ENCODE data around the gene HMGB1. TPM values are rescaled to one million over a fixed set of nuclear protein-coding genes. Genes with fewer than 3 reads are reported as not detected.

HMGB1 gene
- polyA plus RNA-seq, 1 experiment = 223 TPM

- H3K4me3 ChIP-seq (ENCODE audit: low read depth, low read length) = no peak overlapping the region
- POLR2A ChIA-PET = interaction anchor here (1.4 to 2.5 kb wide), 2 partner anchors 150 to 160 kb away, joined by 5 to 18 read pairs; partner anchors contain the start of genes KATNAL1 and USPL1
These were observed 1.1 kb upstream of the HMGB1 start for GRCh38 chr13:30466841-30467252.

GRCh38 chr13:30466358-30466714, 600 bp upstream of the HMGB1 start:
- no peak for DNase-seq (ENCODE audit: low read depth, low spot score)
- Histone ChIP-seq H3K4me3 (ENCODE audit: low read depth, low read length) (peak overlapping the region; percentile 52), H3K27ac (ENCODE audit: low read depth, low read length) (peak overlapping the region; percentile 84), H3K27me3 (ENCODE audit: control insufficient read depth, insufficient read depth, low read length) (no peaks in the 10 kb centered on the region), H3K9me3 (ENCODE audit: control insufficient read depth, insufficient read depth, low read length) (no peaks in the 10 kb centered on the region)
- CTCF ChIA-PET = interaction anchor here (1.3 kb wide), 1 partner anchor 578 kb away, joined by 6 read pairs; no protein-coding TSS in a partner anchor
- no peak for TF ChIP-seq CTCF (IDR thresholded peaks at IDR 0.05; ENCODE audit: low read depth, low read length)
- POLR2A ChIA-PET = interaction anchor here (0.7 to 2.5 kb wide), 7 partner anchors 144 to 620 kb away, joined by 3 to 18 read pairs (median 5); partner anchors contain the start of genes KATNAL1 and USPL1

More at GRCh38 chr13:30466841-30467252, 1.1 kb upstream of the HMGB1 start:
- no peaks in the 10 kb centered on the region for H3K27me3 ChIP-seq (ENCODE audit: control insufficient read depth, insufficient read depth, low read length)
- DNase-seq (ENCODE audit: low read depth, low spot score) = no peak
- H3K9me3 ChIP-seq (ENCODE audit: control insufficient read depth, insufficient read depth, low read length) = no peaks in the 10 kb centered on the region
- H3K27ac ChIP-seq (ENCODE audit: low read depth, low read length) = no peak overlapping the region
- no peak for TF ChIP-seq CTCF (IDR thresholded peaks at IDR 0.05; ENCODE audit: low read depth, low read length)
- CTCF ChIA-PET = no interaction called here

GRCh38 chr13:30465343-30465592, 468 bp downstream of the HMGB1 start:
- POLR2A ChIA-PET = interaction anchor here (1.0 to 2.5 kb wide), 4 partner anchors 145 to 405 kb away, joined by 3 to 18 read pairs (median 6); partner anchors contain the start of gene USPL1

GRCh38 chr13:30464496-30465342, 1.0 kb downstream of the HMGB1 start:
- ChIA-PET CTCF (no interaction called here), POLR2A (interaction anchor here (1.6 to 2.5 kb wide), 2 partner anchors 152 to 334 kb away, joined by 5 to 18 read pairs; partner anchors contain the start of gene USPL1)
- Histone ChIP-seq H3K9me3 (ENCODE audit: control insufficient read depth, insufficient read depth, low read length) (no peaks in the 10 kb centered on the region), H3K4me3 (ENCODE audit: low read depth, low read length) (peak overlapping the region; percentile 76), H3K27ac (ENCODE audit: low read depth, low read length) (peak overlapping the region; percentile 87), H3K27me3 (ENCODE audit: control insufficient read depth, insufficient read depth, low read length) (no peaks in the 10 kb centered on the region)
- TF ChIP-seq CTCF (IDR thresholded peaks at IDR 0.05; ENCODE audit: low read depth, low read length) = no peak
- DNase-seq (ENCODE audit: low read depth, low spot score) = peak; percentile 34

More at GRCh38 chr13:30465343-30465592, 468 bp downstream of the HMGB1 start:
- DNase-seq (ENCODE audit: low read depth, low spot score) = no peak
- Histone ChIP-seq H3K9me3 (ENCODE audit: control insufficient read depth, insufficient read depth, low read length) (no peaks in the 10 kb centered on the region), H3K4me3 (ENCODE audit: low read depth, low read length) (peak overlapping the region; percentile 64), H3K27me3 (ENCODE audit: control insufficient read depth, insufficient read depth, low read length) (no peaks in the 10 kb centered on the region), H3K27ac (ENCODE audit: low read depth, low read length) (peak overlapping the region; percentile 84)
- no peak for TF ChIP-seq CTCF (IDR thresholded peaks at IDR 0.05; ENCODE audit: low read depth, low read length)
- CTCF ChIA-PET = interaction anchor here (0.6 to 1.3 kb wide), 2 partner anchors 59 to 579 kb away, joined by 3 to 6 read pairs; no protein-coding TSS in a partner anchor
